ENCODE measurements around the gene NEURL1.

The NEURL1 gene

DNA sequence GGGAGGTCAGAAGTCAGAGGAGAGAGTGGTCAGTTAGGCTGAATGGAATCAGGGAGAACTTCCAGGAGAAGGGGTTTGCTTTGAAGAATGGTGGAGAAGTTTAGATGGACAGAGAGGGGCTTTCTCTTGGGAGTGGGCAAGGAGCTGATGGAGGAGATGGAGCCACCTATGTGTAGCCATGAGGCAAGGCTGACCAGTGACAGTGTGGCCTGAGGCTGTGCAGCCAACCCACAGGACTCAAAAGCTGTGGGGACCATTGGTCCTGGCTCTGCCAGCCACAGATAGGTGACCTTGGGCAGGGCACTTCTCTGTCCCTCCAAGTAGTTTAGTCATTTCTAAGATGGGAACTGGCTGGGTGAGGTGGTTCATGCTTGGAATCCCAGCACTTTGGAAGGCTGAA is 18.7 kb downstream of the NEURL1 start:
- no peaks in the 10 kb centered on the region for H3K36me3 ChIP-seq (replicated peaks in 1 of 2; ENCODE audit: control insufficient read depth in 2 of 2, insufficient read depth in 2 of 2, low read length in 2 of 2)
- no peaks in the 10 kb centered on the region for H3K9me3 ChIP-seq (replicated peaks in 1 of 2; ENCODE audit: control insufficient read depth in 2 of 2, insufficient read depth in 1 of 2, low read depth in 1 of 2, low read length in 2 of 2)
- H3K4ac ChIP-seq (ENCODE audit: low read length), result no peak overlapping the region
- H2AK5ac ChIP-seq (ENCODE audit: low read depth, low read length), result no peak overlapping the region
- no peak overlapping the region for H3K18ac ChIP-seq (ENCODE audit: low read length)
- H3K4me2 ChIP-seq (ENCODE audit: insufficient read depth, low read length, poor library complexity, severe bottlenecking), result no peak overlapping the region
- no peak overlapping the region for H3K4me3 ChIP-seq (ENCODE audit: low read length in 2 of 2)
- H3K14ac ChIP-seq (ENCODE audit: low read length), result no peak overlapping the region
- no peak overlapping the region for H3K27ac ChIP-seq (replicated peaks; ENCODE audit: low read length)
- H2AFZ ChIP-seq (ENCODE audit: low read length), result no peak overlapping the region
- H2BK120ac ChIP-seq (ENCODE audit: low read depth, low read length), result no peak overlapping the region
- H4K91ac ChIP-seq (ENCODE audit: low read depth, low read length, poor library complexity), result no peak overlapping the region
- H3K4me1 ChIP-seq (ENCODE audit: control insufficient read depth in 2 of 2, insufficient read depth in 1 of 2, low read depth in 1 of 2, low read length in 2 of 2), result no peaks in the 10 kb centered on the region
- peaks cover 0 to 6% (median 0%) of the 10 kb centered on the region in 3 experiments for H3K27me3 ChIP-seq (ENCODE audit: control insufficient read depth in 3 of 3, insufficient read depth in 3 of 3, low read depth in 1 of 3, low read length in 3 of 3)
- H2BK15ac ChIP-seq (ENCODE audit: low read length), result no peak overlapping the region
- no peak overlapping the region for H2BK5ac ChIP-seq (ENCODE audit: low read length)
- H3K9ac ChIP-seq (ENCODE audit: low read depth, low read length, poor library complexity), result no peak overlapping the region
- H4K8ac ChIP-seq (ENCODE audit: low read depth, low read length), result no peak overlapping the region
- H3K79me1 ChIP-seq (ENCODE audit: low read depth, low read length), result no peaks in the 10 kb centered on the region
- no peak for DNase-seq (ENCODE audit: low spot score)
- no peak overlapping the region for H3K23ac ChIP-seq (ENCODE audit: low read depth, low read length, poor library complexity)
- no peak overlapping the region for H2BK12ac ChIP-seq (ENCODE audit: low read length)

DNA sequence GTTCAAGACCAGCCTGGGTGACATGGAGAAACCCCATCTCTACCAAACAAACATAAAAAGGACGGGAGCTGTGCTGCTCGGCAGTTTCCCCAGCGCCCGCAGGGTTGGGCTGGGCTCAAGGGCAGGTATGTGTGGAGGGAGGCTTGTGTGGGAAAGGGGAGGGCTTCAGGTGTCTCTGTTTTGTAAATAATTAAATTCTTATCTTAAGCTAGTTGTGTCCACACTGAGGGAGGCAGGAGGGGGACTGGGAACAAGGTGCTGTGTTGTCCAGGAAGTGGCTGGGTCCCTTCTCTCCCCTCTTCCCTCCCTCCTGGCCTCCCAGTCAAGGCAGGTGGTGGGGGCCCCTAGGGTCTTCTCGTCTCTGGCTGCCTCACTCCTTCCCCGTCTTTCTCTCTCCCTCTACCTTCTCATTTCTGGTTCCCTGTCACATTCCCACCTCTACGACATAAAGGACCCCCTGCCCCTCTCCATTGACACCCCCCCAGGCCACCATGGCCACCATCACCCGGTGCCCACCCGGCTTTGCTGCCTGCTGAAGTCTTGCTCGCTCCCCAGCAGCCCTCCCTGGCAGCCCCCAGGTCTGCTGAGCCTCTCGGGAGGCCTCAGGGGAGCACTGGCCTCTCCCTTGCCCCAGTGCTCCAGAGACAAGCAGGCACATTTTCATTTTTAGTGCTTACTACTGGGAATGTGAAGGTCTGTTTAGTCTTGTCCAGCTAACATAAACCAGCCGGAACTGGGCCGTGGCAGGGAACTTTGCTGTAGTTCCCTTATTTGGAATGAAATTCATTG is 19.3 kb downstream of the NEURL1 start:
- Histone ChIP-seq H3K9ac (ENCODE audit: low read depth, low read length, poor library complexity) (no peak overlapping the region), H3K4me2 (ENCODE audit: insufficient read depth, low read length, poor library complexity, severe bottlenecking) (no peak overlapping the region), H2AK5ac (ENCODE audit: low read depth, low read length) (no peak overlapping the region), H2BK12ac (ENCODE audit: low read length) (no peak overlapping the region), H3K4me3 (ENCODE audit: low read length in 2 of 2) (no peak overlapping the region), H3K14ac (ENCODE audit: low read length) (no peak overlapping the region), H3K4me1 (ENCODE audit: control insufficient read depth in 2 of 2, insufficient read depth in 1 of 2, low read depth in 1 of 2, low read length in 2 of 2) (no peaks in the 10 kb centered on the region), H4K8ac (ENCODE audit: low read depth, low read length) (no peak overlapping the region), H2BK5ac (ENCODE audit: low read length) (no peak overlapping the region), H3K79me1 (ENCODE audit: low read depth, low read length) (no peaks in the 10 kb centered on the region), H3K23ac (ENCODE audit: low read depth, low read length, poor library complexity) (no peak overlapping the region), H3K36me3 (replicated peaks in 1 of 2; ENCODE audit: control insufficient read depth in 2 of 2, insufficient read depth in 2 of 2, low read length in 2 of 2) (no peaks in the 10 kb centered on the region), H3K4ac (ENCODE audit: low read length) (no peak overlapping the region), H2AFZ (ENCODE audit: low read length) (peak overlapping the region; percentile 53), H4K91ac (ENCODE audit: low read depth, low read length, poor library complexity) (no peak overlapping the region), H3K18ac (ENCODE audit: low read length) (peak overlapping the region; percentile 74), H2BK120ac (ENCODE audit: low read depth, low read length) (no peak overlapping the region), H3K9me3 (replicated peaks in 1 of 2; ENCODE audit: control insufficient read depth in 2 of 2, insufficient read depth in 1 of 2, low read depth in 1 of 2, low read length in 2 of 2) (no peaks in the 10 kb centered on the region), H2BK15ac (ENCODE audit: low read length) (no peak overlapping the region), H3K27ac (replicated peaks; ENCODE audit: low read length) (no peak overlapping the region), H3K27me3 (ENCODE audit: control insufficient read depth in 3 of 3, insufficient read depth in 3 of 3, low read depth in 1 of 3, low read length in 3 of 3) (peaks cover 0 to 2% (median 0%) of the 10 kb centered on the region in 3 experiments)
- DNase-seq (ENCODE audit: low spot score), result no peak
- no CpG with 5 or more reads among the region's 13 CpGs for WGBS, 2 donors (ENCODE audit: extremely low coverage in 2 of 2, insufficient read length in 2 of 2, insufficient replicate concordance in 1 of 2)

DNA sequence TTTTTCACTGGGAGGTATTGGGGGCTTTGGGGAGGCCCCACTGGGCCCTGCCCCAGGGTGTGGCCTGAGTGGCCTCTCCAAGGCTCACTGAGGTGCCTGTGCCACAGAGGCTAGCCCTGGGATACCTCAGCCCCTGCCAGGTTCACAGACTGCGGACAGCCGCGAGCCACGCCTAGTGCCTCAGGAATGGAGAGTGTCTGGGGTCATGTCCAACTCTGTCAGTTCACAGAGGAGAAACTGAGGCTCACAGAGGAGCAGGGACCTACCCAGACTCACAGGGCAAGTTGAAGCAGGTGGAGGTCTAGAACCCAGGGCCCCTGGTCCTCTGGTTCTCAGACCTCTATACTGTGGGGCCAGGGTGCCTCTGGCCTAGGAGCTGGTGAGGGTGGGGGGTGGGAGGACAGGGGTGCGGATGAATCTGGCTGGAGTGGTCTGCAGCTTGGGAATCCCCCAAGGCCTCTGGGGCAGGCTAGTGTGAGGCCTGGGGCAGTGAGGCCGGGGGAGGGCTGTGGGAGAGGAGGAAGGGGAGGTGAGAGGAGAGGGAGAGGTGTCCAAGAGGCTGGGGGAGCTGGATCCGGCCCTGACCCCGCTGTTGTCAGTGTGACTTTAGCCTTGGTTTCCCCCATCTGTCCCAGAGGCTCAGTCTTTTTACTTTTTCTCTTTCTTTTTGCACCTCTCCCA is 20.0 kb downstream of the NEURL1 start:
- Histone ChIP-seq H3K9ac (ENCODE audit: low read depth, low read length, poor library complexity) (no peak overlapping the region), H2AFZ (ENCODE audit: low read length) (no peak overlapping the region), H3K4me1 (ENCODE audit: control insufficient read depth in 2 of 2, insufficient read depth in 1 of 2, low read depth in 1 of 2, low read length in 2 of 2) (no peaks in the 10 kb centered on the region), H3K23ac (ENCODE audit: low read depth, low read length, poor library complexity) (peak overlapping the region; percentile 10), H3K9me3 (replicated peaks in 1 of 2; ENCODE audit: control insufficient read depth in 2 of 2, insufficient read depth in 1 of 2, low read depth in 1 of 2, low read length in 2 of 2) (no peaks in the 10 kb centered on the region), H2BK5ac (ENCODE audit: low read length) (peak overlapping the region; percentile 60), H2AK5ac (ENCODE audit: low read depth, low read length) (peak overlapping the region; percentile 36), H3K27ac (replicated peaks; ENCODE audit: low read length) (no peak overlapping the region), H2BK120ac (ENCODE audit: low read depth, low read length) (no peak overlapping the region), H3K36me3 (replicated peaks in 1 of 2; ENCODE audit: control insufficient read depth in 2 of 2, insufficient read depth in 2 of 2, low read length in 2 of 2) (no peaks in the 10 kb centered on the region), H3K14ac (ENCODE audit: low read length) (no peak overlapping the region), H4K8ac (ENCODE audit: low read depth, low read length) (no peak overlapping the region), H3K4ac (ENCODE audit: low read length) (no peak overlapping the region), H2BK15ac (ENCODE audit: low read length) (no peak overlapping the region), H3K27me3 (ENCODE audit: control insufficient read depth in 3 of 3, insufficient read depth in 3 of 3, low read depth in 1 of 3, low read length in 3 of 3) (peaks cover 0 to 2% (median 0%) of the 10 kb centered on the region in 3 experiments), H3K4me3 (ENCODE audit: low read length in 2 of 2) (no peak overlapping the region), H3K79me1 (ENCODE audit: low read depth, low read length) (no peaks in the 10 kb centered on the region), H3K4me2 (ENCODE audit: insufficient read depth, low read length, poor library complexity, severe bottlenecking) (no peak overlapping the region), H3K18ac (ENCODE audit: low read length) (peak overlapping the region; percentile 52), H2BK12ac (ENCODE audit: low read length) (no peak overlapping the region), H4K91ac (ENCODE audit: low read depth, low read length, poor library complexity) (no peak overlapping the region)
- no peak for DNase-seq (ENCODE audit: low spot score)
- no CpG with 5 or more reads among the region's 8 CpGs for WGBS, 2 donors (ENCODE audit: extremely low coverage in 2 of 2, insufficient read length in 2 of 2, insufficient replicate concordance in 1 of 2)

DNA sequence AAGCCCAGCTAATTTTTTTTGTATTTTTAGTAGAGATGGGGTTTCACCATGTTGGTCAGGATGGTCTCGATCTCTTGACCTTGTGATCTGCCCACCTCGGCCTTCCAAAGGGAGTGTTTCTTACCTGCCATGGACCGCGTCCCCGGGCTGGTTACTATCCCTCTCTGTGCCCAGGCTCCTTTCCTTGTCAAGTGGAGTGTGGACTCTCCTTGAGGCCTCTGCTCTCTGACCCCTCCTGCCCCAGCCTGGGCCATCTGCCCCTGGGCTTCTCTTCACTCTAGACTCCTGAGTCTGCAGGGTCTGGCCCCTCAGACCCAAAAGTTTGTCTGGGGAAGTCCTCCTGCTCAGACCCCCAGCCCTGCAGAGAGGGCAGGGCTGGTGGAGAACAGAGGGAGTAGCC is 20.7 kb downstream of the NEURL1 start:
- Histone ChIP-seq H4K91ac (ENCODE audit: low read depth, low read length, poor library complexity) (no peak overlapping the region), H3K27ac (replicated peaks; ENCODE audit: low read length) (no peak overlapping the region), H3K4ac (ENCODE audit: low read length) (no peak overlapping the region), H3K79me1 (ENCODE audit: low read depth, low read length) (no peaks in the 10 kb centered on the region), H2BK5ac (ENCODE audit: low read length) (no peak overlapping the region), H3K9me3 (replicated peaks in 1 of 2; ENCODE audit: control insufficient read depth in 2 of 2, insufficient read depth in 1 of 2, low read depth in 1 of 2, low read length in 2 of 2) (no peaks in the 10 kb centered on the region), H2BK120ac (ENCODE audit: low read depth, low read length) (no peak overlapping the region), H3K23ac (ENCODE audit: low read depth, low read length, poor library complexity) (no peak overlapping the region), H3K4me1 (ENCODE audit: control insufficient read depth in 2 of 2, insufficient read depth in 1 of 2, low read depth in 1 of 2, low read length in 2 of 2) (no peaks in the 10 kb centered on the region), H2AK5ac (ENCODE audit: low read depth, low read length) (no peak overlapping the region), H3K18ac (ENCODE audit: low read length) (peak overlapping the region; percentile 55), H2BK15ac (ENCODE audit: low read length) (no peak overlapping the region), H3K14ac (ENCODE audit: low read length) (no peak overlapping the region), H2AFZ (ENCODE audit: low read length) (no peak overlapping the region), H3K27me3 (ENCODE audit: control insufficient read depth in 3 of 3, insufficient read depth in 3 of 3, low read depth in 1 of 3, low read length in 3 of 3) (peaks cover 0 to 2% (median 0%) of the 10 kb centered on the region in 3 experiments), H2BK12ac (ENCODE audit: low read length) (no peak overlapping the region), H4K8ac (ENCODE audit: low read depth, low read length) (no peak overlapping the region), H3K4me2 (ENCODE audit: insufficient read depth, low read length, poor library complexity, severe bottlenecking) (no peak overlapping the region), H3K9ac (ENCODE audit: low read depth, low read length, poor library complexity) (no peak overlapping the region), H3K4me3 (ENCODE audit: low read length in 2 of 2) (no peak overlapping the region), H3K36me3 (replicated peaks in 1 of 2; ENCODE audit: control insufficient read depth in 2 of 2, insufficient read depth in 2 of 2, low read length in 2 of 2) (no peaks in the 10 kb centered on the region)
- WGBS, 2 donors (ENCODE audit: extremely low coverage in 2 of 2, insufficient read length in 2 of 2, insufficient replicate concordance in 1 of 2), result no CpG with 5 or more reads among the region's 5 CpGs
- no peak for DNase-seq (ENCODE audit: low spot score)

Measured in neuronal stem cell (in vitro differentiated cells).